GM23338 (cell line): ENCODE data around the gene DENND1B. TPM values are rescaled to one million over a fixed set of nuclear protein-coding genes. Genes with fewer than 3 reads are reported as not detected.

Experiments used
- ATAC-seq: fragments of 200-7000 bp; cut with Tn5 transposase; 3 replicates; pipeline ENCODE4 v1.9.1; 2020
- DNase-seq: peaks from one replicate; pipeline ENCODE4 v3.0.0-alpha.2; 2015; ENCODE audit warnings: low spot score
- H2AFZ ChIP-seq: fragments of 200-600 bp; sonication (generic); 2 replicates; pipeline ENCODE4 v1.8.0; 2016; ENCODE audit warnings: antibody characterized with exemption, mild to moderate bottlenecking, moderate library complexity
- H3F3A ChIP-seq: fragments of 200-600 bp; sonication (generic); replicated peaks from 2 replicates; pipeline ENCODE4 v1.8.0; 2017; ENCODE audit warnings: antibody characterized with exemption, mixed run types, low read depth
- H3K27ac ChIP-seq: fragments of 200-600 bp; sonication (generic); 2 replicates; pipeline ENCODE4 v1.6.1; 2016; ENCODE audit warnings: low read depth
- H3K27me3 ChIP-seq: fragments of 200-600 bp; sonication (generic); 2 replicates; pipeline ENCODE4 v1.8.0; 2016; ENCODE audit warnings: mild to moderate bottlenecking, mixed run types, moderate library complexity; ENCODE audit not compliant: insufficient read depth
- H3K36me3 ChIP-seq: fragments of 200-600 bp; sonication (generic); 2 replicates; pipeline ENCODE4 v1.8.0; 2016; ENCODE audit warnings: mild to moderate bottlenecking; ENCODE audit not compliant: insufficient read depth
- H3K4me1 ChIP-seq: fragments of 200-600 bp; sonication (generic); 2 replicates; pipeline ENCODE4 v1.8.0; 2016; ENCODE audit warnings: mild to moderate bottlenecking, moderate library complexity; ENCODE audit not compliant: insufficient read depth
- H3K4me2 ChIP-seq: fragments of 200-600 bp; sonication (generic); 2 replicates; pipeline ENCODE4 v1.7.1; 2017; ENCODE audit warnings: mixed run types
- H3K4me3 ChIP-seq: fragments of 200-600 bp; sonication (generic); 2 replicates; pipeline ENCODE4 v1.6.1; 2016; ENCODE audit warnings: mixed run types
- H3K79me2 ChIP-seq: fragments of 200-600 bp; sonication (generic); replicated peaks from 2 replicates; pipeline ENCODE4 v1.8.0; 2017; ENCODE audit warnings: mild to moderate bottlenecking; ENCODE audit not compliant: insufficient read depth
- H3K9me2 ChIP-seq: fragments of 200-600 bp; sonication (generic); 2 replicates; pipeline ENCODE4 v1.8.0; 2017; ENCODE audit not compliant: insufficient read depth
- H4K20me1 ChIP-seq: fragments of 200-600 bp; sonication (generic); replicated peaks from 2 replicates; pipeline ENCODE4 v1.8.0; 2017; ENCODE audit warnings: mild to moderate bottlenecking; ENCODE audit not compliant: insufficient read depth
- H3K27ac Mint-ChIP-seq: 2 replicates; pipeline ENCODE4 v1.8.0; 2020; ENCODE audit warnings: inconsistent platforms, mild to moderate bottlenecking, moderate library complexity, mixed read lengths
- H3K27me3 Mint-ChIP-seq: 3 replicates; pipeline ENCODE4 v1.8.0; 2022; ENCODE audit warnings: low read depth, mild to moderate bottlenecking, moderate library complexity, mixed read lengths, inconsistent platforms; ENCODE audit not compliant: insufficient read depth, poor library complexity
- H3K36me3 Mint-ChIP-seq: 3 replicates; pipeline ENCODE4 v1.8.0; 2021; ENCODE audit warnings: low read depth, mild to moderate bottlenecking, inconsistent platforms, moderate library complexity, mixed read lengths
- H3K4me1 Mint-ChIP-seq: 3 replicates; pipeline ENCODE4 v1.8.0; 2020; ENCODE audit warnings: mild to moderate bottlenecking, inconsistent platforms, mixed read lengths
- H3K4me3 Mint-ChIP-seq: 3 replicates; pipeline ENCODE4 v1.8.0; 2021; ENCODE audit warnings: moderate library complexity, mild to moderate bottlenecking, inconsistent platforms, mixed read lengths
- H3K9me3 Mint-ChIP-seq: 3 replicates; pipeline ENCODE4 v1.8.0; 2020; ENCODE audit warnings: moderate library complexity, mild to moderate bottlenecking, inconsistent platforms, mixed read lengths
- CREB1 ChIP-seq: fragments of 250-450 bp; sonication (Bioruptor Pico); IDR thresholded peaks from 2 replicates; pipeline ENCODE4 v1.5.0; 2020; ENCODE audit warnings: low read depth, mild to moderate bottlenecking, moderate library complexity
- CTCF ChIP-seq, 2 experiments: fragments of 200-600 bp in 1 of 2; sonication (generic) in 1 of 2; conservative IDR thresholded peaks; 2 replicates each; pipeline versions ENCODE4 v1.5.1 to v1.6.1; 2016 to 2017; ENCODE audit warnings: antibody characterized with exemption in 2 of 2, low read depth in 2 of 2, mild to moderate bottlenecking in 2 of 2, moderate library complexity in 1 of 2
- EZH2 ChIP-seq: fragments of 200-600 bp; sonication (generic); IDR thresholded peaks from one replicate; pipeline ENCODE4 v1.8.0; 2017; ENCODE audit warnings: antibody characterized with exemption, mild to moderate bottlenecking, low read depth; ENCODE audit not compliant: unreplicated experiment
- EZH2phosphoT487 ChIP-seq: fragments of 200-600 bp; sonication (generic); IDR thresholded peaks from one replicate; pipeline ENCODE4 v1.8.1; 2018; ENCODE audit warnings: antibody characterized with exemption; ENCODE audit not compliant: unreplicated experiment
- JUNB ChIP-seq: IDR thresholded peaks from one replicate; pipeline ENCODE4 v1.6.1; 2016; ENCODE audit warnings: antibody characterized with exemption; ENCODE audit not compliant: unreplicated experiment
- POLR2AphosphoS5 ChIP-seq: IDR thresholded peaks from 2 replicates; pipeline ENCODE4 v1.6.1; 2016; ENCODE audit warnings: antibody characterized with exemption, low read depth
- STAT1 ChIP-seq: IDR thresholded peaks from one replicate; pipeline ENCODE4 v1.6.1; 2016; ENCODE audit warnings: antibody characterized with exemption; ENCODE audit not compliant: unreplicated experiment
- ZNF114 ChIP-seq: fragments of 250-450 bp; sonication (Bioruptor Pico); IDR thresholded peaks from 2 replicates; pipeline ENCODE4 v1.5.0; 2020; ENCODE audit warnings: mild to moderate bottlenecking, moderate library complexity
- ZNF331 ChIP-seq: fragments of 250-450 bp; sonication (Bioruptor Pico); IDR thresholded peaks from 2 replicates; pipeline ENCODE4 v1.5.0; 2020; ENCODE audit warnings: low read depth, mild to moderate bottlenecking, moderate library complexity
- polyA plus RNA-seq: library from polyadenylated mRNA; unstranded; fragments of >200 nt; fragmentation: Nextera tagmentation; extraction: Ambion mirVana; gene quantifications from 2 replicates; pipeline ENCODE4 v1.2.1, GENCODE V29; 2016
- total RNA-seq: library from RNA; depleted of rRNA; stranded (reverse); fragments of >200 nt; shearing (Covaris generic); gene quantifications from 2 replicates; pipeline ENCODE4 v1.2.3, GENCODE V29; 2014
- TF ChIP-seq, protein P1 (sequence below): fragments of 250-450 bp; sonication (Bioruptor Pico); IDR thresholded peaks from 2 replicates; pipeline ENCODE4 v1.5.0; 2020; ENCODE audit warnings: mild to moderate bottlenecking, moderate library complexity
- TF ChIP-seq, protein P2 (sequence below): IDR thresholded peaks from 2 replicates; pipeline ENCODE4 v1.6.1; 2016; ENCODE audit warnings: antibody characterized with exemption

DENND1B gene
- total and polyA plus RNA-seq, 2 experiments from 2014 or later: 4.3 to 5.2 TPM

DNA sequence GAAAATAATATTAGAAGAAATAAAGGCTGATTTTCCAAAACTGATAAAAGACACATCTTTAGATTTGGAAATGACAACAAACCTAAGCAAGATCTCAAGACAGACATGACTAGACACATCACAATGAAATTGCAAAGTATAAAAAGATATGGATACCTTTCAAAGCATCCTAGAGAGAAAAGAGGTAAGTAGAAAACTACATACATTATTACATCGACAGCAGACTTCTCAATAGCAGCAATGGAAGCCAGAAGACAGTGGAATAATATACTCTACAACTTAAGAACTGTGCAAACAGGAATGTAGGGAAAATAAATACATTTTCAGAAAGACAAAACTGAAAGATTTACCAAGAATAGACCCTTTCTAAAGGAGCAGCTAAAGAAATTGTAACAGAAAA, 50.2 kb downstream of the DENND1B start:
- DNase-seq: peak; percentile 23

GRCh38 chr1:197715806-197716205, 59.5 kb downstream of the DENND1B start:
- Histone ChIP-seq H4K20me1 (no peaks in the 10 kb centered on the region), H3K27ac (no peak overlapping the region), H3K4me2 (no peak overlapping the region), H3K27me3 (no peaks in the 10 kb centered on the region), H3K9me2 (no peaks in the 10 kb centered on the region), H3K4me3 (no peak overlapping the region), H3F3A (no peaks in the 10 kb centered on the region), H3K79me2 (no peaks in the 10 kb centered on the region), H3K4me1 (no peaks in the 10 kb centered on the region), H2AFZ (no peak overlapping the region), H3K36me3 (no peaks in the 10 kb centered on the region)
- ATAC-seq (no peak), DNase-seq (no peak)
- H3K4me1 Mint-ChIP-seq: no peaks in the 10 kb centered on the region
- H3K9me3 Mint-ChIP-seq: no peaks in the 10 kb centered on the region
- no peaks in the 10 kb centered on the region for H3K36me3 Mint-ChIP-seq
- peaks cover 2% of the 10 kb centered on the region for H3K27me3 Mint-ChIP-seq
- no peak overlapping the region for H3K4me3 Mint-ChIP-seq
- no peak overlapping the region for H3K27ac Mint-ChIP-seq
- TF ChIP-seq ZNF331 (CRISPR knock-in tag) (no peak), CREB1 (CRISPR knock-in tag) (no peak), EZH2 (no peak), JUNB (no peak), STAT1 (no peak), POLR2AphosphoS5 (no peak), ZNF114 (CRISPR knock-in tag) (no peak), CTCF (conservative IDR thresholded peaks at IDR 0.05; ENCODE audit: low read depth in 2 of 2) (no peak), EZH2phosphoT487 (no peak)
- TF ChIP-seq, protein P1, sequence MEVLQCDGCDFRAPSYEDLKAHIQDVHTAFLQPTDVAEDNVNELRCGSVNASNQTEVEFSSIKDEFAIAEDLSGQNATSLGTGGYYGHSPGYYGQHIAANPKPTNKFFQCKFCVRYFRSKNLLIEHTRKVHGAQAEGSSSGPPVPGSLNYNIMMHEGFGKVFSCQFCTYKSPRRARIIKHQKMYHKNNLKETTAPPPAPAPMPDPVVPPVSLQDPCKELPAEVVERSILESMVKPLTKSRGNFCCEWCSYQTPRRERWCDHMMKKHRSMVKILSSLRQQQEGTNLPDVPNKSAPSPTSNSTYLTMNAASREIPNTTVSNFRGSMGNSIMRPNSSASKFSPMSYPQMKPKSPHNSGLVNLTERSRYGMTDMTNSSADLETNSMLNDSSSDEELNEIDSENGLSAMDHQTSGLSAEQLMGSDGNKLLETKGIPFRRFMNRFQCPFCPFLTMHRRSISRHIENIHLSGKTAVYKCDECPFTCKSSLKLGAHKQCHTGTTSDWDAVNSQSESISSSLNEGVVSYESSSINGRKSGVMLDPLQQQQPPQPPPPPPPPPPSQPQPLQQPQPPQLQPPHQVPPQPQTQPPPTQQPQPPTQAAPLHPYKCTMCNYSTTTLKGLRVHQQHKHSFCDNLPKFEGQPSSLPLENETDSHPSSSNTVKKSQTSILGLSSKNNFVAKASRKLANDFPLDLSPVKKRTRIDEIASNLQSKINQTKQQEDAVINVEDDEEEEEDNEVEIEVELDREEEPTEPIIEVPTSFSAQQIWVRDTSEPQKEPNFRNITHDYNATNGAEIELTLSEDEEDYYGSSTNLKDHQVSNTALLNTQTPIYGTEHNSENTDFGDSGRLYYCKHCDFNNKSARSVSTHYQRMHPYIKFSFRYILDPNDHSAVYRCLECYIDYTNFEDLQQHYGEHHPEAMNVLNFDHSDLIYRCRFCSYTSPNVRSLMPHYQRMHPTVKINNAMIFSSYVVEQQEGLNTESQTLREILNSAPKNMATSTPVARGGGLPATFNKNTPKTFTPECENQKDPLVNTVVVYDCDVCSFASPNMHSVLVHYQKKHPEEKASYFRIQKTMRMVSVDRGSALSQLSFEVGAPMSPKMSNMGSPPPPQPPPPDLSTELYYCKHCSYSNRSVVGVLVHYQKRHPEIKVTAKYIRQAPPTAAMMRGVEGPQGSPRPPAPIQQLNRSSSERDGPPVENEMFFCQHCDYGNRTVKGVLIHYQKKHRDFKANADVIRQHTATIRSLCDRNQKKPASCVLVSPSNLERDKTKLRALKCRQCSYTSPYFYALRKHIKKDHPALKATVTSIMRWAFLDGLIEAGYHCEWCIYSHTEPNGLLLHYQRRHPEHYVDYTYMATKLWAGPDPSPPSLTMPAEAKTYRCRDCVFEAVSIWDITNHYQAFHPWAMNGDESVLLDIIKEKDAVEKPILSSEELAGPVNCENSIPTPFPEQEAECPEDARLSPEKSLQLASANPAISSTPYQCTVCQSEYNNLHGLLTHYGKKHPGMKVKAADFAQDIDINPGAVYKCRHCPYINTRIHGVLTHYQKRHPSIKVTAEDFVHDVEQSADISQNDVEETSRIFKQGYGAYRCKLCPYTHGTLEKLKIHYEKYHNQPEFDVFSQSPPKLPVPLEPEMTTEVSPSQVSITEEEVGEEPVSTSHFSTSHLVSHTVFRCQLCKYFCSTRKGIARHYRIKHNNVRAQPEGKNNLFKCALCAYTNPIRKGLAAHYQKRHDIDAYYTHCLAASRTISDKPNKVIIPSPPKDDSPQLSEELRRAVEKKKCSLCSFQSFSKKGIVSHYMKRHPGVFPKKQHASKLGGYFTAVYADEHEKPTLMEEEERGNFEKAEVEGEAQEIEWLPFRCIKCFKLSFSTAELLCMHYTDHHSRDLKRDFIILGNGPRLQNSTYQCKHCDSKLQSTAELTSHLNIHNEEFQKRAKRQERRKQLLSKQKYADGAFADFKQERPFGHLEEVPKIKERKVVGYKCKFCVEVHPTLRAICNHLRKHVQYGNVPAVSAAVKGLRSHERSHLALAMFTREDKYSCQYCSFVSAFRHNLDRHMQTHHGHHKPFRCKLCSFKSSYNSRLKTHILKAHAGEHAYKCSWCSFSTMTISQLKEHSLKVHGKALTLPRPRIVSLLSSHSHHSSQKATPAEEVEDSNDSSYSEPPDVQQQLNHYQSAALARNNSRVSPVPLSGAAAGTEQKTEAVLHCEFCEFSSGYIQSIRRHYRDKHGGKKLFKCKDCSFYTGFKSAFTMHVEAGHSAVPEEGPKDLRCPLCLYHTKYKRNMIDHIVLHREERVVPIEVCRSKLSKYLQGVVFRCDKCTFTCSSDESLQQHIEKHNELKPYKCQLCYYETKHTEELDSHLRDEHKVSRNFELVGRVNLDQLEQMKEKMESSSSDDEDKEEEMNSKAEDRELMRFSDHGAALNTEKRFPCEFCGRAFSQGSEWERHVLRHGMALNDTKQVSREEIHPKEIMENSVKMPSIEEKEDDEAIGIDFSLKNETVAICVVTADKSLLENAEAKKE: no peak

More for the DNA sequence above, 50.2 kb downstream of the DENND1B start:
- no peaks in the 10 kb centered on the region for H3K79me2 ChIP-seq
- no peak overlapping the region for H2AFZ ChIP-seq
- H3K9me2 ChIP-seq: no peaks in the 10 kb centered on the region; the same call in 1 of the 2 replicates
- H3K27me3 ChIP-seq: no peaks in the 10 kb centered on the region
- H3F3A ChIP-seq: no peaks in the 10 kb centered on the region
- Mint-ChIP-seq H3K4me3 (no peak overlapping the region), H3K36me3 (peaks cover 19% of the 10 kb centered on the region), H3K9me3 (peaks cover 23% of the 10 kb centered on the region), H3K4me1 (peaks cover 13% of the 10 kb centered on the region), H3K27me3 (peaks cover 2% of the 10 kb centered on the region), H3K27ac (no peak overlapping the region)
- no peak for ATAC-seq
- 0 out of 2 replicates have a peak, but pooled peaks cover 5% of the 10 kb centered on the region for H3K36me3 ChIP-seq
- H3K4me2 ChIP-seq: no peak overlapping the region
- 0 out of 2 replicates have a peak, but pooled peaks cover 5% of the 10 kb centered on the region for H3K4me1 ChIP-seq
- no peak overlapping the region for H3K4me3 ChIP-seq
- H4K20me1 ChIP-seq: no peaks in the 10 kb centered on the region
- no peak overlapping the region for H3K27ac ChIP-seq
- TF ChIP-seq POLR2AphosphoS5 (no peak), STAT1 (no peak)
- TF ChIP-seq, protein P2, sequence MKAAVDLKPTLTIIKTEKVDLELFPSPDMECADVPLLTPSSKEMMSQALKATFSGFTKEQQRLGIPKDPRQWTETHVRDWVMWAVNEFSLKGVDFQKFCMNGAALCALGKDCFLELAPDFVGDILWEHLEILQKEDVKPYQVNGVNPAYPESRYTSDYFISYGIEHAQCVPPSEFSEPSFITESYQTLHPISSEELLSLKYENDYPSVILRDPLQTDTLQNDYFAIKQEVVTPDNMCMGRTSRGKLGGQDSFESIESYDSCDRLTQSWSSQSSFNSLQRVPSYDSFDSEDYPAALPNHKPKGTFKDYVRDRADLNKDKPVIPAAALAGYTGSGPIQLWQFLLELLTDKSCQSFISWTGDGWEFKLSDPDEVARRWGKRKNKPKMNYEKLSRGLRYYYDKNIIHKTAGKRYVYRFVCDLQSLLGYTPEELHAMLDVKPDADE: no peak
